GM23338 (cell line): ENCODE measurements around the gene LST1. TPM values are rescaled to one million over a fixed set of nuclear protein-coding genes. Genes with fewer than 3 reads are reported as not detected.
A peak's percentile ranks its signal among the peaks of the same experiment; 100 is the strongest.

Experiments used
- ATAC-seq: fragments of 200-7000 bp; cut with Tn5 transposase; 3 replicates; pipeline ENCODE4 v1.9.1; 2020
- DNase-seq: peaks from one replicate; pipeline ENCODE4 v3.0.0-alpha.2; 2015; ENCODE audit warnings: low spot score
- H2AFZ ChIP-seq: fragments of 200-600 bp; sonication (generic); 2 replicates; pipeline ENCODE4 v1.8.0; 2016; ENCODE audit warnings: antibody characterized with exemption, mild to moderate bottlenecking, moderate library complexity
- H3F3A ChIP-seq: fragments of 200-600 bp; sonication (generic); replicated peaks from 2 replicates; pipeline ENCODE4 v1.8.0; 2017; ENCODE audit warnings: antibody characterized with exemption, mixed run types, low read depth
- H3K27ac ChIP-seq: fragments of 200-600 bp; sonication (generic); 2 replicates; pipeline ENCODE4 v1.6.1; 2016; ENCODE audit warnings: low read depth
- H3K27me3 ChIP-seq: fragments of 200-600 bp; sonication (generic); 2 replicates; pipeline ENCODE4 v1.8.0; 2016; ENCODE audit warnings: mild to moderate bottlenecking, mixed run types, moderate library complexity; ENCODE audit not compliant: insufficient read depth
- H3K36me3 ChIP-seq: fragments of 200-600 bp; sonication (generic); 2 replicates; pipeline ENCODE4 v1.8.0; 2016; ENCODE audit warnings: mild to moderate bottlenecking; ENCODE audit not compliant: insufficient read depth
- H3K4me1 ChIP-seq: fragments of 200-600 bp; sonication (generic); 2 replicates; pipeline ENCODE4 v1.8.0; 2016; ENCODE audit warnings: mild to moderate bottlenecking, moderate library complexity; ENCODE audit not compliant: insufficient read depth
- H3K4me2 ChIP-seq: fragments of 200-600 bp; sonication (generic); 2 replicates; pipeline ENCODE4 v1.7.1; 2017; ENCODE audit warnings: mixed run types
- H3K4me3 ChIP-seq: fragments of 200-600 bp; sonication (generic); 2 replicates; pipeline ENCODE4 v1.6.1; 2016; ENCODE audit warnings: mixed run types
- H3K79me2 ChIP-seq: fragments of 200-600 bp; sonication (generic); replicated peaks from 2 replicates; pipeline ENCODE4 v1.8.0; 2017; ENCODE audit warnings: mild to moderate bottlenecking; ENCODE audit not compliant: insufficient read depth
- H3K9me2 ChIP-seq: fragments of 200-600 bp; sonication (generic); 2 replicates; pipeline ENCODE4 v1.8.0; 2017; ENCODE audit not compliant: insufficient read depth
- H4K20me1 ChIP-seq: fragments of 200-600 bp; sonication (generic); replicated peaks from 2 replicates; pipeline ENCODE4 v1.8.0; 2017; ENCODE audit warnings: mild to moderate bottlenecking; ENCODE audit not compliant: insufficient read depth
- H3K27ac Mint-ChIP-seq: 2 replicates; pipeline ENCODE4 v1.8.0; 2020; ENCODE audit warnings: inconsistent platforms, mild to moderate bottlenecking, moderate library complexity, mixed read lengths
- H3K27me3 Mint-ChIP-seq: 3 replicates; pipeline ENCODE4 v1.8.0; 2022; ENCODE audit warnings: low read depth, mild to moderate bottlenecking, moderate library complexity, mixed read lengths, inconsistent platforms; ENCODE audit not compliant: insufficient read depth, poor library complexity
- H3K36me3 Mint-ChIP-seq: 3 replicates; pipeline ENCODE4 v1.8.0; 2021; ENCODE audit warnings: low read depth, mild to moderate bottlenecking, inconsistent platforms, moderate library complexity, mixed read lengths
- H3K4me1 Mint-ChIP-seq: 3 replicates; pipeline ENCODE4 v1.8.0; 2020; ENCODE audit warnings: mild to moderate bottlenecking, inconsistent platforms, mixed read lengths
- H3K4me3 Mint-ChIP-seq: 3 replicates; pipeline ENCODE4 v1.8.0; 2021; ENCODE audit warnings: moderate library complexity, mild to moderate bottlenecking, inconsistent platforms, mixed read lengths
- H3K9me3 Mint-ChIP-seq: 3 replicates; pipeline ENCODE4 v1.8.0; 2020; ENCODE audit warnings: moderate library complexity, mild to moderate bottlenecking, inconsistent platforms, mixed read lengths
- CREB1 ChIP-seq: fragments of 250-450 bp; sonication (Bioruptor Pico); IDR thresholded peaks from 2 replicates; pipeline ENCODE4 v1.5.0; 2020; ENCODE audit warnings: low read depth, mild to moderate bottlenecking, moderate library complexity
- CTCF ChIP-seq, 2 experiments: fragments of 200-600 bp in 1 of 2; sonication (generic) in 1 of 2; conservative IDR thresholded peaks; 2 replicates each; pipeline versions ENCODE4 v1.5.1 to v1.6.1; 2016 to 2017; ENCODE audit warnings: antibody characterized with exemption in 2 of 2, low read depth in 2 of 2, mild to moderate bottlenecking in 2 of 2, moderate library complexity in 1 of 2
- ETS1 ChIP-seq: IDR thresholded peaks from 2 replicates; pipeline ENCODE4 v1.6.1; 2016; ENCODE audit warnings: antibody characterized with exemption
- EZH2 ChIP-seq: fragments of 200-600 bp; sonication (generic); IDR thresholded peaks from one replicate; pipeline ENCODE4 v1.8.0; 2017; ENCODE audit warnings: antibody characterized with exemption, mild to moderate bottlenecking, low read depth; ENCODE audit not compliant: unreplicated experiment
- EZH2phosphoT487 ChIP-seq: fragments of 200-600 bp; sonication (generic); IDR thresholded peaks from one replicate; pipeline ENCODE4 v1.8.1; 2018; ENCODE audit warnings: antibody characterized with exemption; ENCODE audit not compliant: unreplicated experiment
- JUNB ChIP-seq: IDR thresholded peaks from one replicate; pipeline ENCODE4 v1.6.1; 2016; ENCODE audit warnings: antibody characterized with exemption; ENCODE audit not compliant: unreplicated experiment
- NANOG ChIP-seq: IDR thresholded peaks from 2 replicates; pipeline ENCODE4 v1.6.1; 2016; ENCODE audit warnings: antibody characterized with exemption, borderline replicate concordance
- POLR2AphosphoS5 ChIP-seq: IDR thresholded peaks from 2 replicates; pipeline ENCODE4 v1.6.1; 2016; ENCODE audit warnings: antibody characterized with exemption, low read depth
- REST ChIP-seq: IDR thresholded peaks from one replicate; pipeline ENCODE4 v1.6.1; 2018; ENCODE audit warnings: antibody characterized with exemption; ENCODE audit not compliant: unreplicated experiment
- STAT1 ChIP-seq: IDR thresholded peaks from one replicate; pipeline ENCODE4 v1.6.1; 2016; ENCODE audit warnings: antibody characterized with exemption; ENCODE audit not compliant: unreplicated experiment
- ZNF114 ChIP-seq: fragments of 250-450 bp; sonication (Bioruptor Pico); IDR thresholded peaks from 2 replicates; pipeline ENCODE4 v1.5.0; 2020; ENCODE audit warnings: mild to moderate bottlenecking, moderate library complexity
- ZNF331 ChIP-seq: fragments of 250-450 bp; sonication (Bioruptor Pico); IDR thresholded peaks from 2 replicates; pipeline ENCODE4 v1.5.0; 2020; ENCODE audit warnings: low read depth, mild to moderate bottlenecking, moderate library complexity
- ZNF462 ChIP-seq: fragments of 250-450 bp; sonication (Bioruptor Pico); IDR thresholded peaks from 2 replicates; pipeline ENCODE4 v1.5.0; 2020; ENCODE audit warnings: mild to moderate bottlenecking, moderate library complexity
- polyA plus RNA-seq: library from polyadenylated mRNA; unstranded; fragments of >200 nt; fragmentation: Nextera tagmentation; extraction: Ambion mirVana; gene quantifications from 2 replicates; pipeline ENCODE4 v1.2.1, GENCODE V29; 2016
- total RNA-seq: library from RNA; depleted of rRNA; stranded (reverse); fragments of >200 nt; shearing (Covaris generic); gene quantifications from 2 replicates; pipeline ENCODE4 v1.2.3, GENCODE V29; 2014

Gene LST1
- total and polyA plus RNA-seq, 2 experiments from 2014 or later: 0.37 TPM; not detected in 1

DNA sequence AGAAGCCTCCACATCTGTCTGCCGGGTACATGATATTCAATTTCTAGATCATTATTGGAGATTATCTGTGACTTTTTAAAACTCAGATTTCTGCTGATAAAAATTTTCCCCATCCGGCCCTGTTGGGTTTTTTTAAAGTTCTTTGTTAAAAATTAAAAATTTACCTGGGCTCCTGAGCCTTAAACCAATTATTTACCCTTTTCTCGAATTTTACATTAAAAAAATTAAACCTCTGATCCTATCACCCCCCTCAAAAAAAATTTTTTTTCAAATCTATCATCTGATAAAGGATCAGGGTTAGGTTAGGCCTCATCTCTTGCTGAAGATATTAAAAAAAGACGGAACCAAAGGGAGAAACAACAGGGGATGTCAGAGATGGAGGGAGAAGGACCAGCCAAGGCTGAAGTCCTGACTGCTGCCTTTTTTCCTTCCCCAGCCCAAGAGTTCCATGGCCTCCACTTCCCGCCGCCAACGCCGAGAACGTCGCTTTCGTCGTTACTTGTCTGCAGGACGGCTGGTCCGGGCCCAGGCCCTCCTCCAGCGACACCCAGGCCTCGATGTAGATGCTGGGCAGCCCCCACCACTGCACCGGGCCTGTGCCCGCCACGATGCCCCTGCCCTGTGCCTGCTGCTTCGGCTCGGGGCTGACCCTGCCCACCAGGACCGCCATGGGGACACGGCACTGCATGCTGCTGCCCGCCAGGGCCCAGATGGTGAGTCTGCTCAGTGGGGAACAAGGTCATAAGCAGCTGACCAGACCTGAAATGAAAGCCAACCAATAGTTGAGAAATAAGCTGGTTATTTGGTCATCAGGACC, 38.1 kb upstream of the LST1 start:
- Mint-ChIP-seq H3K36me3 (peaks cover 25% of the 10 kb centered on the region), H3K9me3 (no peaks in the 10 kb centered on the region), H3K27ac (peak overlapping the region; percentile 95), H3K27me3 (peaks cover 5% of the 10 kb centered on the region), H3K4me3 (peak overlapping the region; percentile 76), H3K4me1 (peaks cover 18% of the 10 kb centered on the region)
- Histone ChIP-seq H3F3A (0 out of 2 replicates have a peak, but pooled peaks cover 4% of the 10 kb centered on the region), H3K4me1 (peaks cover 10% of the 10 kb centered on the region; the same call in 1 of the 2 replicates), H3K4me3 (peak overlapping the region; percentile 58), H3K36me3 (0 out of 2 replicates have a peak, but pooled peaks cover 8% of the 10 kb centered on the region), H2AFZ (no peak overlapping the region), H4K20me1 (no peaks in the 10 kb centered on the region), H3K4me2 (peak overlapping the region; percentile 72), H3K27ac (peak overlapping the region; percentile 46), H3K9me2 (no peaks in the 10 kb centered on the region), H3K79me2 (peaks cover 16% of the 10 kb centered on the region), H3K27me3 (no peaks in the 10 kb centered on the region)
- ATAC-seq (no peak), DNase-seq (peak; percentile 17)
- TF ChIP-seq POLR2AphosphoS5 (no peak), ZNF462 (CRISPR knock-in tag) (no peak), CREB1 (CRISPR knock-in tag) (no peak), STAT1 (no peak), CTCF (conservative IDR thresholded peaks at IDR 0.05; ENCODE audit: low read depth in 2 of 2) (no peak), EZH2 (no peak), EZH2phosphoT487 (no peak), NANOG (no peak), ZNF331 (CRISPR knock-in tag) (no peak), JUNB (no peak), ZNF114 (CRISPR knock-in tag) (no peak), REST (no peak), ETS1 (no peak)
